Ascending aorta (tissue), 2 donors: ENCODE measurements around the gene ME1. TPM values are rescaled to one million over a fixed set of nuclear protein-coding genes. Genes with fewer than 3 reads are reported as not detected.

Experiments
- DNase-seq, 2 donors: peaks; one replicate each; pipeline ENCODE4 v3.0.0-alpha.2; 2019; ENCODE audit warnings: low spot score in 2 of 2
- H3K27ac ChIP-seq, 2 donors: fragments of 200-600 bp; sonication (generic); one replicate each; pipeline ENCODE4 v1.5.1; 2016 to 2017; ENCODE audit warnings: mild to moderate bottlenecking in 1 of 2
- H3K27me3 ChIP-seq: fragments of 200-600 bp; sonication (generic); one replicate; pipeline ENCODE4 v1.5.1; 2017
- H3K36me3 ChIP-seq, 2 donors: fragments of 200-600 bp; sonication (generic); one replicate each; pipeline ENCODE4 v1.5.1; 2016
- H3K4me1 ChIP-seq, 2 donors: fragments of 200-600 bp; sonication (generic); one replicate each; pipeline ENCODE4 v1.5.1; 2016 to 2017; ENCODE audit warnings: mild to moderate bottlenecking in 1 of 2
- H3K4me3 ChIP-seq, 2 donors: fragments of 200-600 bp; sonication (generic); one replicate each; pipeline ENCODE4 v1.5.1; 2016 to 2017; ENCODE audit warnings: mild to moderate bottlenecking in 1 of 2
- H3K9me3 ChIP-seq, 2 donors: fragments of 200-600 bp; sonication (generic); one replicate each; pipeline ENCODE4 v1.5.1; 2016
- CTCF ChIP-seq, 3 experiments: fragments of 200-600 bp in 2 of 3; fragments of 450-650 bp in 1 of 3; sonication (generic) in 2 of 3; IDR thresholded peaks; one replicate each; pipeline ENCODE4 v1.5.1; 2016 to 2019; ENCODE audit warnings: antibody characterized with exemption in 3 of 3, mild to moderate bottlenecking in 1 of 3, moderate library complexity in 1 of 3
- intact Hi-C: fragments of 100-400 bp; cut with DNase I; formaldehyde crosslinking; loops from one replicate; pipeline ENCODE4 v1.15.1; 2023
- total RNA-seq: library from RNA; depleted of rRNA; stranded (reverse); fragments of >200 nt; gene quantifications from one replicate; pipeline ENCODE4 v1.1.0, GENCODE V29; 2016

The ME1 gene
- total RNA-seq, 1 donor from 2014 or later, result 8.4 TPM

GRCh38 chr6:83167726-83168278 is 263.0 kb downstream of the ME1 start:
- no peaks in the 10 kb centered on the region for H3K27me3 ChIP-seq
- no peak for DNase-seq
- H3K36me3 ChIP-seq, result peaks cover 76 to 98% of the 10 kb centered on the region in 2 donors
- H3K4me3 ChIP-seq, result no peak overlapping the region
- TF ChIP-seq CTCF (IDR thresholded peaks at IDR 0.05), result no peak
- intact Hi-C loops, result no loop called here
- no peak overlapping the region for H3K27ac ChIP-seq
- H3K9me3 ChIP-seq, result no peaks in the 10 kb centered on the region
- H3K4me1 ChIP-seq, result no peaks in the 10 kb centered on the region

Other genes with a start within 250 kb of the ME1 start
- gene PGM3, start 237.8 kb downstream of the ME1 start, total RNA-seq, result 17.9 TPM
- gene RWDD2A, start 237.7 kb downstream of the ME1 start, total RNA-seq, result 3.5 TPM
- 1.8 TPM for gene PRSS35, start 81.5 kb upstream of the ME1 start, total RNA-seq